ENCODE measurements around the gene ERCC2. TPM values are rescaled to one million over a fixed set of nuclear protein-coding genes. Genes with fewer than 3 reads are reported as not detected.

Gene ERCC2
- total and polyA plus RNA-seq, 2 of the 8 experiments (the other 6 are each of a cell fraction or from before 2014, with no cell fraction given): 107 to 117 TPM

DNA sequence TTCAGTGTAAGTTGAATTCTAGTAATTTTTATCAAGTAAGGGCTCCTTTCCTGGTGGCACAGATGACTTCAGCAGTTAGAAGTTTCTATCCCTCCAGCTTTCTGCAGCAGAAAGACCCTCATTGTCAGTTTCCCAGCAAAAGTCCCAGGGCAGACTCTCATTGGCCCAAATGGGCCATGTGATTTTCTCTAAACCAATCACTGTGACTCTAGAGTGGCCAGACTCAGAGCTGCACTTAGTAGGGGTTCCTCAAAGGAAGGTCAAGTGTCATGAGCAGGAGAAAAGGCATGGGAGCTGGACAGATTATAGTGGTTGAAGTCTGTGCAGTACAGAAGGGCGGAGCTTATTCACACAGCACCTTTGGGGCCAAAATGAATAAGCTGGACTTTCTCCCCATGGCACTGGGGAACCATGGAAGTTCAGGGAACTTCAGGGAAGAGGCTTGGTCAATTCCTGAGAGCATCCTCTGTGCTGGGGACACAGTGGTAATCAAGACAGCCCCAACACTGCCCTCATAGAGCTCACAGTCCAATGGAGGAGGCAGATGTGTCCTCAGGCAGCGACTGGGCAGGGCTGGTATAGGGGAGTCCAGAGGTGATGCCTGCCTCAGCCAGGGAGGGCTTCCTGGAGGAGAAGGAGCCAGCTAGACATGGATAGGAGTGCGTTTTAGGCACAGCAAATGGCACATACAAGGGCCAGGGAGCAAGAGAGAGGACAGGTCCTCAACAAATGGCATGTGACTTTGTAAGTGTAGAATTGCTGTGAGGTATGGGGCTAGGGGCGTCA, 66.0 kb downstream of the ERCC2 start (continued):
- no peak for TF ChIP-seq SRF (IDR thresholded peaks at IDR 0.05; ENCODE audit: low read depth, low read length)
- TF ChIP-seq ASH2L (IDR thresholded peaks at IDR 0.05; ENCODE audit: low read length): no peak
- TF ChIP-seq E2F6 (IDR thresholded peaks at IDR 0.05): no peak
- no peak for TF ChIP-seq RAD21 (IDR thresholded peaks at IDR 0.05 in 1 of 2, conservative IDR thresholded peaks at IDR 0.05 in 1 of 2; ENCODE audit: low read depth in 2 of 2, low read length in 2 of 2)
- TF ChIP-seq ATF2 (IDR thresholded peaks at IDR 0.05; ENCODE audit: low read length): no peak
